Measurements from ENCODE around the gene NUP98.
"Not testable (repeated sequence)": the region's sequence is repeated elsewhere in the genome, so short reads cannot be mapped to it uniquely, and the experiment has no call there.

Gene NUP98

GRCh38 chr11:3822312-3822711 lies 25.0 kb upstream of the NUP98 start:
- no peak overlapping the region for H3K4me3 ChIP-seq (replicated peaks; ENCODE audit: low read depth, low read length)
- no peak for DNase-seq (ENCODE audit: low read depth)
- TF ChIP-seq CTCF (IDR thresholded peaks at IDR 0.05; ENCODE audit: low read length, missing control alignments) = no peak

- H3K4me3 ChIP-seq (replicated peaks; ENCODE audit: low read depth, low read length) = no peak overlapping the region
- no peak for TF ChIP-seq CTCF (IDR thresholded peaks at IDR 0.05; ENCODE audit: low read length, missing control alignments)
- DNase-seq (ENCODE audit: low read depth) = no peak
Measured at GRCh38 chr11:3820971-3821370, 23.6 kb upstream of the NUP98 start.

GRCh38 chr11:3817181-3817800 lies 19.9 kb upstream of the NUP98 start:
- TF ChIP-seq CTCF (IDR thresholded peaks at IDR 0.05; ENCODE audit: low read length, missing control alignments) = no peak
- H3K4me3 ChIP-seq (replicated peaks; ENCODE audit: low read depth, low read length) = no peak overlapping the region
- DNase-seq (ENCODE audit: low read depth) = no peak

GRCh38 chr11:3816673-3817072 lies 19.3 kb upstream of the NUP98 start:
- no peak for TF ChIP-seq CTCF (IDR thresholded peaks at IDR 0.05; ENCODE audit: low read length, missing control alignments)
- no peak overlapping the region for H3K4me3 ChIP-seq (replicated peaks; ENCODE audit: low read depth, low read length)
- no peak for DNase-seq (ENCODE audit: low read depth)

- H3K4me3 ChIP-seq (replicated peaks; ENCODE audit: low read depth, low read length) = no peak overlapping the region
- no peak for DNase-seq (ENCODE audit: low read depth)
- TF ChIP-seq CTCF (IDR thresholded peaks at IDR 0.05; ENCODE audit: low read length, missing control alignments) = no peak
Measured at GRCh38 chr11:3815845-3816244, 18.5 kb upstream of the NUP98 start.

GRCh38 chr11:3814832-3815231 lies 17.5 kb upstream of the NUP98 start:
- not testable (repeated sequence) for H3K4me3 ChIP-seq (replicated peaks; ENCODE audit: low read depth, low read length); DNase-seq (ENCODE audit: low read depth)

GRCh38 chr11:3810951-3811350 lies 13.6 kb upstream of the NUP98 start:
- no peak for DNase-seq (ENCODE audit: low read depth)
- H3K4me3 ChIP-seq (replicated peaks; ENCODE audit: low read depth, low read length) = no peak overlapping the region
- TF ChIP-seq CTCF (IDR thresholded peaks at IDR 0.05; ENCODE audit: low read length, missing control alignments) = no peak

Data from fibroblast of pulmonary artery (primary cell).